Endothelial cell (in vitro differentiated cells): ENCODE results near the gene CPED1. TPM values are rescaled to one million over a fixed set of nuclear protein-coding genes. Genes with fewer than 3 reads are reported as not detected.

Source experiments
- DNase-seq: peaks from one replicate; pipeline ENCODE4 v3.0.0; 2021; ENCODE audit warnings: low spot score
- H3K27ac Mint-ChIP-seq: one replicate; pipeline ENCODE4 v1.8.0; 2021; ENCODE audit warnings: mixed read lengths, inconsistent platforms; ENCODE audit not compliant: unreplicated experiment
- H3K27me3 Mint-ChIP-seq: one replicate; pipeline ENCODE4 v1.8.0; 2021; ENCODE audit warnings: mild to moderate bottlenecking, moderate library complexity, mixed read lengths, inconsistent platforms; ENCODE audit not compliant: unreplicated experiment
- H3K36me3 Mint-ChIP-seq: one replicate; pipeline ENCODE4 v1.8.0; 2021; ENCODE audit warnings: mild to moderate bottlenecking, low read depth, mixed read lengths, inconsistent platforms; ENCODE audit not compliant: unreplicated experiment
- H3K4me1 Mint-ChIP-seq: one replicate; pipeline ENCODE4 v1.8.0; 2021; ENCODE audit warnings: mild to moderate bottlenecking, mixed read lengths, inconsistent platforms; ENCODE audit not compliant: unreplicated experiment
- H3K4me3 Mint-ChIP-seq: one replicate; pipeline ENCODE4 v1.8.0; 2021; ENCODE audit warnings: mild to moderate bottlenecking, mixed read lengths, inconsistent platforms; ENCODE audit not compliant: unreplicated experiment
- H3K9me3 Mint-ChIP-seq: one replicate; pipeline ENCODE4 v1.8.0; 2021; ENCODE audit warnings: mixed read lengths, inconsistent platforms; ENCODE audit not compliant: unreplicated experiment
- total RNA-seq: library from RNA; stranded (reverse); fragmentation: NEBNext Ultra II Directional; extraction: Animal tissue kit (Norgen Biotek cat#: 25700); gene quantifications from one replicate; pipeline ENCODE4 v1.2.1, GENCODE V29; 2021; ENCODE audit not compliant: unreplicated experiment
- TF ChIP-seq, protein P1 (sequence below): fragments of 200-600 bp; sonication (generic); IDR thresholded peaks from one replicate; pipeline ENCODE4 v1.5.0; 2021; ENCODE audit warnings: antibody characterized with exemption; ENCODE audit not compliant: unreplicated experiment

CPED1 gene
- total RNA-seq, 1 donor from 2014 or later: 1.8 TPM

DNA sequence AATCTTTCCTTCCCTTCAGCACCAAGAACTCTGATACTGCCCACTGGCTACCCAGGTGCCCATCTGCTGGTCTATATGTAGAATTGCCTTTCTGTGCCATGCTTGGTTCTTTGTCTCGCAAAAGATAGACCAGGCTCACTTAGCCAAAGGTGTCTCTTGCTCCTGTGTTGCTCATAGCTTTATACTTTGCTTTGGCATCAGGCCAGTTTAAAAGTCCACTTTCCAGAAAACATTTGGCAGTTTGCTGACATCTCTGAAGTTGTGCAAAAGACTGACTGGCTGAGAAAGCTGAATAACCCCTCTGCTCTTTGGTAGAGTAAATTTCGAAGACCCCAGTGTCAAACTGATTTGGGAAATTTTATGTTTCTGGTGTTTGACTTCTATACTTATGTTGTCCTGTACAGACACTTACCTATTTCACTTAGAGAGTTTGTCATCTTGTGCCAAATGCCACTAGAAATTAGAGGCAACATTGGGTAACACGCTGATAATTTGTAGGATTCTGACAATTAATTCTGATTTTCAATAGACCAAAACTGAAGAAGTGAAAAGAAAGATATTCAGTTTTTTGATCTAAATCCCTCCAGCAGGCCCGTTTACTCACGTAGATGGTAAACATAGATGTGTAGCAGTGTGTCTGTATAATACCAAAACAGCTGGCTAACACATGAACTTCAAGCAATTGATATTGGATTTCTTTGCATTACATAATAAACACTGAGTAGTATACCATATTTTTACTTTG, 91.1 kb downstream of the CPED1 start:
- Mint-ChIP-seq H3K9me3 (no peaks in the 10 kb centered on the region), H3K4me1 (no peaks in the 10 kb centered on the region), H3K4me3 (no peak overlapping the region), H3K27ac (no peak overlapping the region), H3K36me3 (no peaks in the 10 kb centered on the region), H3K27me3 (no peaks in the 10 kb centered on the region)
- no peak for DNase-seq
- TF ChIP-seq, protein P1, sequence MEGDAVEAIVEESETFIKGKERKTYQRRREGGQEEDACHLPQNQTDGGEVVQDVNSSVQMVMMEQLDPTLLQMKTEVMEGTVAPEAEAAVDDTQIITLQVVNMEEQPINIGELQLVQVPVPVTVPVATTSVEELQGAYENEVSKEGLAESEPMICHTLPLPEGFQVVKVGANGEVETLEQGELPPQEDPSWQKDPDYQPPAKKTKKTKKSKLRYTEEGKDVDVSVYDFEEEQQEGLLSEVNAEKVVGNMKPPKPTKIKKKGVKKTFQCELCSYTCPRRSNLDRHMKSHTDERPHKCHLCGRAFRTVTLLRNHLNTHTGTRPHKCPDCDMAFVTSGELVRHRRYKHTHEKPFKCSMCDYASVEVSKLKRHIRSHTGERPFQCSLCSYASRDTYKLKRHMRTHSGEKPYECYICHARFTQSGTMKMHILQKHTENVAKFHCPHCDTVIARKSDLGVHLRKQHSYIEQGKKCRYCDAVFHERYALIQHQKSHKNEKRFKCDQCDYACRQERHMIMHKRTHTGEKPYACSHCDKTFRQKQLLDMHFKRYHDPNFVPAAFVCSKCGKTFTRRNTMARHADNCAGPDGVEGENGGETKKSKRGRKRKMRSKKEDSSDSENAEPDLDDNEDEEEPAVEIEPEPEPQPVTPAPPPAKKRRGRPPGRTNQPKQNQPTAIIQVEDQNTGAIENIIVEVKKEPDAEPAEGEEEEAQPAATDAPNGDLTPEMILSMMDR: no peak

DNA sequence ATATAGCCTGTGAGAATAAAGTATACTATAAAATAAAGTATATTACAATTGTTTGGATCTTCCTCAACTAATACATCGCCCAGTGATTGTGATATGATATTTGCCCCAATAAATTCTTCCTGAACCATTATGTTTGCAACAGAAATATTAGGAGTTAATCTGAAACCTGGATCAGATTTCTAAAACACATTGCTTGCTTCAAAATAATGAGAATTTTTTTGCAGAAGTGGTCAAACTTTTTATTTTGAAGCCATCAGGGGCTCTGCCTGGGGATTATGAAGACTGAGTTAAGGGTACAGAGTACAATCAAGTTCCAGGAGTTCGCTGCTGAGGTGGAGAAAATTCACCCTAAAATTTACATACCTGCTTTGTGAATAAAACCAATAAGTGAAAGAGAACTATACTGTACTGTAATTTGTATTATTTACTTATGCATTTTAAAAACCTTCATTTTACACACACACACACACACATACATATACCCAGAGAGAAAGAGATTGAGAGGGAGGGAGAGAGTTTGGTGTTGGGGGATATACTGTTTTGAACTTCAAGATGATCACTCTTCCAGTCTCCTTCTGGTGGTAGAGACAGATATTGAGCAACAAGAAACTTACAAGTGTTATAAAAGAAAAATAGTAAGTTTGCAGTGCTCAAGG, 91.9 kb downstream of the CPED1 start:
- no peaks in the 10 kb centered on the region for H3K27me3 Mint-ChIP-seq
- H3K36me3 Mint-ChIP-seq: no peaks in the 10 kb centered on the region
- H3K9me3 Mint-ChIP-seq: no peaks in the 10 kb centered on the region
- DNase-seq: no peak
- no peak overlapping the region for H3K27ac Mint-ChIP-seq
- H3K4me1 Mint-ChIP-seq: no peaks in the 10 kb centered on the region
- H3K4me3 Mint-ChIP-seq: no peak overlapping the region
- TF ChIP-seq, protein P1: no peak

DNA sequence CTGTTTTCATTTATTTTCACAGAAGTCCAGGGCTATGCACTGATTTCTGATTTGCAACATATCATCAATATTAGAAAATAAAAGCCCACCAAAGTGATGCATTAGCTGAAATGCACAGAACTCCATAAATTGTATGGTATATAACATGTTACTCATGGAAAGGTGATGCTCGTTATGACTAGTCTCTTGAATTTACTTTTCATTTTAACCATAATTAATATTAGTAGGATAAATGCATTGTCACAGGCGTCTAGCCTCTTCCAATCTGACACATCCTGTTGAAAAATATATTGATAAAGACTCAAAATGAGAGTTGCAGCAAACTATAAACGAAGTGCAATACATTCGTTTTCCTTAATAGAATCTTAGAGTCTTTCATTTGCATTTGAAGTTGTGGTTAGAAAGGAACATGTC, 92.4 kb downstream of the CPED1 start:
- Mint-ChIP-seq H3K36me3 (no peaks in the 10 kb centered on the region), H3K9me3 (no peaks in the 10 kb centered on the region), H3K4me1 (no peaks in the 10 kb centered on the region), H3K4me3 (no peak overlapping the region), H3K27me3 (no peaks in the 10 kb centered on the region), H3K27ac (no peak overlapping the region)
- no peak for DNase-seq
- TF ChIP-seq, protein P1: no peak

DNA sequence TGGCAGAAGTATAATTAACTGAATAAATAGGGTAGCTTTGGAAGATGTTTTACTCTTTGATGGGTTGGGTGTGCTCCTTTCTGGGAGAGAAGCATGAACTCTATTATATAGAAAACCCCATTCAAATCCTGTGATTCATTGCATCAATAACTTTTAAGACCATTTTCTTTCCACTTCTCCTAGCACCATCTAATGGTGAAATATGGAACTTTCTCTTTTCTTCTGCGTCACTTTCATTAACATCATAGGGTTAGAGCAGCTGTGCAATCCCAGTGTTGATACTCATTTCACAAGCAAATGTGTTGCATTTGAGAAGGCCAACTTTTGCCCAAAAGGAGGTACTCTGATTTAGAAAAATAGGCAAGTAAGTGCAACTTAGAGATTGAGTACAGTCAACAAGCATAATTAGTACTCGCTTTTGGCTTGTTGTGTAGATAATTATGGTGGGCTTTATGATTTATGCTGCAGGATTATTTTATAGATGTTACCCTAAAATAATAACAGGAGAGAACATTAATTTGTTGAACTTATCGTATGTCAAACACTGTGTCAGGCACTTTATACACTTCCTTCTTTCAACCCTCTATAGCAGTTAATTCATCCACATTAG, 92.9 kb downstream of the CPED1 start:
- H3K36me3 Mint-ChIP-seq: no peaks in the 10 kb centered on the region
- no peaks in the 10 kb centered on the region for H3K27me3 Mint-ChIP-seq
- no peak for DNase-seq
- H3K9me3 Mint-ChIP-seq: no peaks in the 10 kb centered on the region
- H3K4me1 Mint-ChIP-seq: no peaks in the 10 kb centered on the region
- H3K4me3 Mint-ChIP-seq: no peak overlapping the region
- H3K27ac Mint-ChIP-seq: no peak overlapping the region
- TF ChIP-seq, protein P1: peak; percentile 65
